ENCODE results near the gene ZDHHC11. TPM values are rescaled to one million over a fixed set of nuclear protein-coding genes. Genes with fewer than 3 reads are reported as not detected.
"Not testable (repeated sequence)": the region's sequence is repeated elsewhere in the genome, so short reads cannot be mapped to it uniquely, and the experiment has no call there.

The ZDHHC11 gene
- total RNA-seq, 1 experiment from 2014 or later, result 2.2 TPM

DNA sequence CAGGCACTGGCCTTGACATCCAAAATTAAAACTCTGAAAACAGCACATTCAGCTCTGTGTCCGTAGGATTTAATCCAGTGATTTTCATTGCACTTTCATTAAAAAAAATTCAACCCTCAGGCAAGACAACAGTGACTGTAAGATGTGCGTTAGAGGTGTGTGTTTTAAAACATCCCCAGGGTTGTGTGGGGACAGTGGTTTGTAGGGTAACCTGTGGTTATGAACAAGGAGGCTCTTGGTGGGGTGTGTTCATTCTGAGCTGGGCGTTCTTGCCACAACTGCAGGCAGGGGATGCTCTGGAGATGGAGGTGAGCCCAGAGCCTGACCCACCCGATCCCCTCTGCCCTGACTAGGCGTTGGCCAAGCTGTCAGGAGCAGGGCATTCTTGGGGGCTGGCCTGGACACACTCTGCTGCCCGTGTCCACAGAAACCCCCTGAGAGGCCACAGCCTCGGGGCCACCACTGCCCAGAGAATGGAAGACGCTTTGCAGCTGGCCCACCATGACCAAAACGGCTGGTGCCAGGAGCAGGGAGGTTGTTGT is 103.4 kb downstream of the ZDHHC11 start:
- in situ Hi-C loops (cut with HindIII; ENCODE audit: low pct_unique_long_range_greater_than_20kb, low sequenced_read_pairs); DNase-seq (ENCODE audit: low read depth): not testable (repeated sequence)

DNA sequence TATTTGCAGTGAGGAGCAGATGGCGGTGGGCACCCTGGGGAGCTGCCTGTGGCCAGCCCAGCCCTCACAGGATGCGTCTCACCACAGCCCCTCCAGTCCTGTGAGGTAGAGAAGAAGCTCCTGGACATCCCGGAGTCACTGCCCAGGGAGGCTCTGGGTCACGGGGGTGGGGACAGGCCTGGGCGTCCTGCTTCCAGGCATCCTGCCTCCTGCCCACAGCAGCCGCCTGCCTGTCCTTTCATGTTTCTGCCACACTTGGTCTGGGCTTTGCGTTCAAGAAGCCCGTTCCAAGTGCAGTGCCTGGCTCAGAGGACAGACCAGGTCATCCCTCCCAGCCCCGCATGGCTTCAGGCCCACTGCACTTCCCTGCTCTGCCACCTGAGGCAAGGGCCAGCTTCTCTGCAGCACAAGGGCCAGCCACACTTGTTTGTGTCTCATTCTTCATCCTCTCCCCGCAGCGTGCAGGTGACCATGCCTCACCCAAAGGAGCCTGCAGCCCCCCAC is 104.5 kb downstream of the ZDHHC11 start:
- no peak for DNase-seq (ENCODE audit: low read depth)
- in situ Hi-C loops (cut with HindIII; ENCODE audit: low pct_unique_long_range_greater_than_20kb, low sequenced_read_pairs), result no loop called here

Other genes starting within 250 kb of the ZDHHC11 start
- gene CEP72, start 238.6 kb downstream of the ZDHHC11 start, total RNA-seq (2014; rRNA removed; shearing (Covaris generic); ENCODE audit: low replicate concordance), result 4.4 and 7.7 TPM in 2 replicates
- gene TPPP, start 157.6 kb downstream of the ZDHHC11 start, total RNA-seq (2014; rRNA removed; shearing (Covaris generic); ENCODE audit: low replicate concordance), result 0.34 TPM in 1 of 2 replicates, not detected in the other
- gene ZDHHC11B, start 66.3 kb downstream of the ZDHHC11 start, total RNA-seq (2014; rRNA removed; shearing (Covaris generic); ENCODE audit: low replicate concordance), result not detected in 2 replicates
- gene BRD9, start 41.8 kb upstream of the ZDHHC11 start, total RNA-seq (2014; rRNA removed; shearing (Covaris generic); ENCODE audit: low replicate concordance), result 20.4 and 29.2 TPM in 2 replicates
- 32.6 and 60.2 TPM in 2 replicates for gene TRIP13, start 41.9 kb upstream of the ZDHHC11 start, total RNA-seq (2014; rRNA removed; shearing (Covaris generic); ENCODE audit: low replicate concordance)
- gene NKD2, start 157.8 kb upstream of the ZDHHC11 start, total RNA-seq (2014; rRNA removed; shearing (Covaris generic); ENCODE audit: low replicate concordance), result 0.27 TPM in 1 of 2 replicates, not detected in the other

Data from Caki2 (cell line).